ENCODE measurements around the gene G6PC1.

DNA sequence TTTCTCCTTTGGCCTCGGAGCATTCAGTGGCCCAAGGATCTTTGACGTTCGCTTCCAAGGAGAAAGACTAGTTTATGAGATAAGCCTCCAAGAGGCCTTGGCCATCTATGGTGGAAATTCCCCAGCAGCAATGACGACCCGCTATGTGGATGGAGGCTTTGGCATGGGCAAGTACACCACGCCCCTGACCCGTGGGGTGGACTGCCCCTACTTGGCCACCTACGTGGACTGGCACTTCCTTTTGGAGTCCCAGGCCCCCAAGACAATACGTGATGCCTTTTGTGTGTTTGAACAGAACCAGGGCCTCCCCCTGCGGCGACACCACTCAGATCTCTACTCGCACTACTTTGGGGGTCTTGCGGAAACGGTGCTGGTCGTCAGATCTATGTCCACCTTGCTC lies 48.2 kb upstream of the G6PC1 start:
- TF ChIP-seq CEBPB (IDR thresholded peaks at IDR 0.05) (no peak), CREB1 (IDR thresholded peaks at IDR 0.05; ENCODE audit: low read depth) (no peak), TAF1 (IDR thresholded peaks at IDR 0.05; ENCODE audit: low read depth) (no peak), FOXM1 (IDR thresholded peaks at IDR 0.05; ENCODE audit: borderline replicate concordance, low read depth) (no peak), EGR1 (IDR thresholded peaks at IDR 0.05) (no peak), EP300 (IDR thresholded peaks at IDR 0.05; ENCODE audit: borderline replicate concordance) (no peak), RAD21 (IDR thresholded peaks at IDR 0.05; ENCODE audit: low read depth) (no peak)
- TF ChIP-seq, protein P1, sequence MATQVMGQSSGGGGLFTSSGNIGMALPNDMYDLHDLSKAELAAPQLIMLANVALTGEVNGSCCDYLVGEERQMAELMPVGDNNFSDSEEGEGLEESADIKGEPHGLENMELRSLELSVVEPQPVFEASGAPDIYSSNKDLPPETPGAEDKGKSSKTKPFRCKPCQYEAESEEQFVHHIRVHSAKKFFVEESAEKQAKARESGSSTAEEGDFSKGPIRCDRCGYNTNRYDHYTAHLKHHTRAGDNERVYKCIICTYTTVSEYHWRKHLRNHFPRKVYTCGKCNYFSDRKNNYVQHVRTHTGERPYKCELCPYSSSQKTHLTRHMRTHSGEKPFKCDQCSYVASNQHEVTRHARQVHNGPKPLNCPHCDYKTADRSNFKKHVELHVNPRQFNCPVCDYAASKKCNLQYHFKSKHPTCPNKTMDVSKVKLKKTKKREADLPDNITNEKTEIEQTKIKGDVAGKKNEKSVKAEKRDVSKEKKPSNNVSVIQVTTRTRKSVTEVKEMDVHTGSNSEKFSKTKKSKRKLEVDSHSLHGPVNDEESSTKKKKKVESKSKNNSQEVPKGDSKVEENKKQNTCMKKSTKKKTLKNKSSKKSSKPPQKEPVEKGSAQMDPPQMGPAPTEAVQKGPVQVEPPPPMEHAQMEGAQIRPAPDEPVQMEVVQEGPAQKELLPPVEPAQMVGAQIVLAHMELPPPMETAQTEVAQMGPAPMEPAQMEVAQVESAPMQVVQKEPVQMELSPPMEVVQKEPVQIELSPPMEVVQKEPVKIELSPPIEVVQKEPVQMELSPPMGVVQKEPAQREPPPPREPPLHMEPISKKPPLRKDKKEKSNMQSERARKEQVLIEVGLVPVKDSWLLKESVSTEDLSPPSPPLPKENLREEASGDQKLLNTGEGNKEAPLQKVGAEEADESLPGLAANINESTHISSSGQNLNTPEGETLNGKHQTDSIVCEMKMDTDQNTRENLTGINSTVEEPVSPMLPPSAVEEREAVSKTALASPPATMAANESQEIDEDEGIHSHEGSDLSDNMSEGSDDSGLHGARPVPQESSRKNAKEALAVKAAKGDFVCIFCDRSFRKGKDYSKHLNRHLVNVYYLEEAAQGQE (IDR thresholded peaks at IDR 0.05; ENCODE audit: low read depth): no peak
- TF ChIP-seq, protein P2, sequence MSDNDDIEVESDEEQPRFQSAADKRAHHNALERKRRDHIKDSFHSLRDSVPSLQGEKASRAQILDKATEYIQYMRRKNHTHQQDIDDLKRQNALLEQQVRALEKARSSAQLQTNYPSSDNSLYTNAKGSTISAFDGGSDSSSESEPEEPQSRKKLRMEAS (IDR thresholded peaks at IDR 0.05): no peak

All from Ishikawa (cell line).